Activated naive CD4-positive, alpha-beta T cell treated with anti-CD3 and anti-CD28 coated beads, Interleukin-2, amount 50 U/mL, for 24 hours (primary cell): ENCODE measurements around the gene DMKN.
A peak's percentile ranks its signal among the peaks of the same experiment; 100 is the strongest.
"Not testable (repeated sequence)": the region's sequence is repeated elsewhere in the genome, so short reads cannot be mapped to it uniquely, and the experiment has no call there.

Experiments used
- H3K27ac Mint-ChIP-seq: one replicate; pipeline ENCODE4 v1.8.0; 2021; ENCODE audit warnings: mild to moderate bottlenecking, mixed read lengths
- H3K27me3 Mint-ChIP-seq: one replicate; pipeline ENCODE4 v1.8.0; 2021; ENCODE audit warnings: mixed read lengths
- H3K36me3 Mint-ChIP-seq: one replicate; pipeline ENCODE4 v1.8.0; 2021; ENCODE audit warnings: mixed read lengths
- H3K4me1 Mint-ChIP-seq: one replicate; pipeline ENCODE4 v1.8.0; 2021; ENCODE audit warnings: mixed read lengths
- H3K4me3 Mint-ChIP-seq: one replicate; pipeline ENCODE4 v1.8.0; 2021; ENCODE audit warnings: mild to moderate bottlenecking, mixed read lengths
- H3K9me3 Mint-ChIP-seq: one replicate; pipeline ENCODE4 v1.8.0; 2021; ENCODE audit warnings: mixed read lengths

Gene DMKN

GRCh38 chr19:35471075-35471474 lies 42.4 kb downstream of the DMKN start:
- H3K4me1 Mint-ChIP-seq, H3K9me3 Mint-ChIP-seq, H3K36me3 Mint-ChIP-seq, H3K4me3 Mint-ChIP-seq, H3K27me3 Mint-ChIP-seq, H3K27ac Mint-ChIP-seq: not testable (repeated sequence)

DNA sequence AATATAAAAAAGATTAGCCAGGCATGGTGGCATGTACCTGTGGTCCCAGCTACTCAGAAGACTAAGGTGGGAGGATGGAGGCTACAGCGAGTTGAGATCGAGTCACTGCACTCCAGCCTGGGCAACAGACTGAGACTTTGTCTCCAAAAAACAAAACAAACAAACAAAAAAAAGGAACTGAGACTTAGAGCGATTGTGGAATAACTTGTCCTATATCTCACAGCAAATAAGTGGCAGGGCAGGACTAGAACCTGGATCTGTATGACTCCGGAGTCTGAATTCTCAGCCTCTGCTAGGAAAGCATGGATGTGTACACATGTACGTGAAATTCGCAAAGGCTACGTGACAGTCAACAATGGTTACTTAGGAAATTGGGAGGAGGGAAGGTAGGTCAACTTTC lies 43.3 kb downstream of the DMKN start:
- no peak overlapping the region for H3K4me3 Mint-ChIP-seq
- H3K27ac Mint-ChIP-seq, result peak overlapping the region; percentile 35
- no peaks in the 10 kb centered on the region for H3K36me3 Mint-ChIP-seq
- H3K4me1 Mint-ChIP-seq, result no peaks in the 10 kb centered on the region
- no peaks in the 10 kb centered on the region for H3K9me3 Mint-ChIP-seq
- H3K27me3 Mint-ChIP-seq, result no peaks in the 10 kb centered on the region

DNA sequence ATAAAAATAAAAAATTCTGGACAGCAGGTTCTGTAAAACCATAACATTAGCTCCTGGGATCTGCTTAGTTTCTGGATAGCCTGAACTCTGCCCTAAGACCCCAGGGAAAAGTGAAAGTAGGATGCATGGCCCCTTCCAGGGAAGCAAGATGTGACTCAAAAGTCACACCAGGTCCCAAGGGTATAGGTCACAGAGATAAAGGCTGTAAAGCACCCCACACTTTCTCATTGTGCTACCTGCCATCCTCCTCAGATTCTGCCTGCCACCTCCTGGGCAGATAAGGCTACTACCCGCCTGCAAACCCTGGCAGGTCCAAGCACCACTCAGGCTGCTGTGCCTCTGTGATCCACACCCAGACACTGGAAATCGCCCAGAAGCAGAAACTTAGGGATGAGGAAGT lies 44.8 kb downstream of the DMKN start:
- no peaks in the 10 kb centered on the region for H3K36me3 Mint-ChIP-seq
- H3K27me3 Mint-ChIP-seq, result no peaks in the 10 kb centered on the region
- H3K9me3 Mint-ChIP-seq, result no peaks in the 10 kb centered on the region
- peaks cover 5% of the 10 kb centered on the region for H3K4me1 Mint-ChIP-seq
- H3K4me3 Mint-ChIP-seq, result no peak overlapping the region
- no peak overlapping the region for H3K27ac Mint-ChIP-seq

DNA sequence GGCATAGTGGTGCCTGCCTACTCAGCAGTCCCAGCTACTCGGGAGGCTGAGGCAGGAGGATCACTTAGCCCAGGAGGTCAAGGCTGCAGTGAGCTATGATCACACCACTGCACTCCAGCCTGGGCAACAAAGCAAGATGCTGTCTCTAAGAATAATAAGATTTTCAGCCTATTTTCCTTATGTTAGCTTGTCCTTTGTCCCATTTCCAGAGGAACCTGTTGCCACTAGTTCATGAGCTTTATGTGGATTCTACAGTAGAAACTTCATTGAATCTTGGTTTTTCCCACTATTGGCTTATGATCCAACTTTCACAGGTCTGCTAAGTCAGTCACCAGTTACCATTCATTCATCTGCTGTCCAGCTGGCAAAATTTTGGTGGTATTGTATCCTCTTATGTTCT lies 47.2 kb downstream of the DMKN start:
- H3K4me1 Mint-ChIP-seq, result peaks cover 21% of the 10 kb centered on the region
- no peaks in the 10 kb centered on the region for H3K27me3 Mint-ChIP-seq
- no peak overlapping the region for H3K27ac Mint-ChIP-seq
- H3K4me3 Mint-ChIP-seq, result no peak overlapping the region
- no peaks in the 10 kb centered on the region for H3K9me3 Mint-ChIP-seq
- no peaks in the 10 kb centered on the region for H3K36me3 Mint-ChIP-seq

GRCh38 chr19:35462956-35463355 lies 50.5 kb downstream of the DMKN start:
- H3K4me1 Mint-ChIP-seq, result peaks cover 26% of the 10 kb centered on the region
- peak overlapping the region; percentile 66 for H3K4me3 Mint-ChIP-seq
- H3K27me3 Mint-ChIP-seq, H3K36me3 Mint-ChIP-seq, H3K9me3 Mint-ChIP-seq: not testable (repeated sequence)
- H3K27ac Mint-ChIP-seq, result peak overlapping the region; percentile 66

- no peaks in the 10 kb centered on the region for H3K36me3 Mint-ChIP-seq
Observed at GRCh38 chr19:35462476-35462953, 50.9 kb downstream of the DMKN start.

GRCh38 chr19:35461788-35462187 lies 51.7 kb downstream of the DMKN start:
- not testable (repeated sequence) for H3K36me3 Mint-ChIP-seq, H3K27me3 Mint-ChIP-seq, H3K27ac Mint-ChIP-seq, H3K4me3 Mint-ChIP-seq, H3K9me3 Mint-ChIP-seq
- H3K4me1 Mint-ChIP-seq, result peaks cover 26% of the 10 kb centered on the region

More at GRCh38 chr19:35462476-35462953, 50.9 kb downstream of the DMKN start:
- Mint-ChIP-seq H3K27me3 (no peaks in the 10 kb centered on the region), H3K27ac (peak overlapping the region; percentile 66), H3K9me3 (no peaks in the 10 kb centered on the region), H3K4me1 (peaks cover 26% of the 10 kb centered on the region), H3K4me3 (peak overlapping the region; percentile 66)

DNA sequence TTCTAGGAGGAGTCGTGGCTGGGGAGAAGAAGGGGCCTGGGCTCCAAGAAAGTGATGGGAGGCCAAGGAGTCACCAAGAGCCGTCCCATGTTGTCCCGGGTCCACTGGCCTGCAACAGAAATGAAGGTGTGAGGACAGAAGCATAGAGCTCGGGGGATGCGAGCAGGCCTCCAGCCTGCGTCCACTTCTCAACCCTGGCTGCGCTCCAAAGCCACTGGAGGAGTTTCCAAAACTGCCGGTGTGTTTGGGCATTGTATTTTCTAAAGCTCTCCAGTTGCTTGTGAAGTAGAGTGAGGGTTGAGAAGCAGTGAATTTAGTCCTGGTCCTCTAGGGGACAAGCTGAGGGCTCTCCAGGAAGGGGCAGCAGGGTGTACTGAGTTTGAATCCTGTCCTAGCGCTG lies 52.4 kb downstream of the DMKN start:
- H3K4me1 Mint-ChIP-seq, result peaks cover 26% of the 10 kb centered on the region
- H3K4me3 Mint-ChIP-seq, result no peak overlapping the region
- H3K9me3 Mint-ChIP-seq, result no peaks in the 10 kb centered on the region
- H3K27ac Mint-ChIP-seq, result no peak overlapping the region
- no peaks in the 10 kb centered on the region for H3K36me3 Mint-ChIP-seq
- H3K27me3 Mint-ChIP-seq, result no peaks in the 10 kb centered on the region

DNA sequence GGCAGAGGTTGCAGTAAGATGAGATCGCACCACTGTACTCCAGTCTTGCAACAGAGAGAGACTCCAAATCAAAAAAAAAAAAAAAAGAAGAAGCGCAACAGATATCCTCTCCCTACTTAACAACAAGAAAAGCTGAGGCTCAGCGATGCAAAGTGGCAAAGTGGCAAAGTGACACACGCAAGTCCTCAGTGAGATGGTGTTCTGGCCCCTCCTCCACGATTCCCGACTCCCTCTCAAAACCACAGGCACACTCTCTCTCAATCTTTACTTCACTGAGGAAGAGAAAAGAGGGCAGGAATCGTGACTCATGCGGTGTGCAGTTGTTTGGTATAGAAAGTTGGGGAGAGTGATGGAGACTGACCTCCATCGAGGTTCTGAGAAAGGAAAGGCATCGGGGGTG lies 52.8 kb downstream of the DMKN start:
- Mint-ChIP-seq H3K9me3 (no peaks in the 10 kb centered on the region), H3K4me3 (no peak overlapping the region), H3K36me3 (no peaks in the 10 kb centered on the region), H3K27me3 (no peaks in the 10 kb centered on the region), H3K27ac (peak overlapping the region; percentile 13), H3K4me1 (peaks cover 31% of the 10 kb centered on the region)

DNA sequence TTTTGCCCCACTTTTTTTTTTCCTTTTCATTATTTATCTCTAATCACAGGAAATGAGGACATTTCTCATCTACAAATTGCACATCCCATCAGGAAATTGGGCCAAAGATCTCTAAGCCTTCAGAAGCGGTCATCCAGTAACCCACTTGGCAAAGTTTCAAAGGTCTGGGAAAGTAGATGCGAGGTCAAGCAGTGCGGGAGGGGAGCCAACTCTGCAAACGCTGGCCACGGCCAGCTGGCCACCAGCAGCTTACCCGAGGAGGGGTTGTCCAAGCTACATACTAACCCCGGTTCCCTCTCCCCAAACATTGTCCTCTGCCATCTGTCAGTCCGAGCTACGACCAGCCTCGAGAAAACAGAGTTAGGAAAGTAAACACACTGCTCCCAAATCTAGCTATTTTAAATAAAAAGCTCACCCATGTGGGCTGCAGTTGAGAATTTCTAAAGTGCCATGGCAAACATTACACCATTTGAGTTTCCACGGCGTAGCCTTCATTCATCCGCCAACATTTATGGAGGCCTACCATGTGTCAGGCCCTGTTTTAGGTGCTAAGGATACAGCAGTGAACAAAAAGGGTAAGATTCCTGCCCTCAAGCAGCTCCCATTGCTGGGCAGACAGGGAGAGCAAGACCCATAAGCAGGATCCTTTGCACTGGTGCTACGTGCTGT lies 53.9 kb downstream of the DMKN start:
- no peaks in the 10 kb centered on the region for H3K27me3 Mint-ChIP-seq
- no peaks in the 10 kb centered on the region for H3K36me3 Mint-ChIP-seq
- H3K4me3 Mint-ChIP-seq, result no peak overlapping the region
- H3K27ac Mint-ChIP-seq, result no peak overlapping the region
- no peaks in the 10 kb centered on the region for H3K9me3 Mint-ChIP-seq
- H3K4me1 Mint-ChIP-seq, result peaks cover 32% of the 10 kb centered on the region

GRCh38 chr19:35458731-35459391 lies 54.6 kb downstream of the DMKN start:
- peaks cover 29% of the 10 kb centered on the region for H3K4me1 Mint-ChIP-seq
- no peak overlapping the region for H3K27ac Mint-ChIP-seq
- no peaks in the 10 kb centered on the region for H3K27me3 Mint-ChIP-seq
- H3K9me3 Mint-ChIP-seq, result no peaks in the 10 kb centered on the region
- H3K36me3 Mint-ChIP-seq, result no peaks in the 10 kb centered on the region
- no peak overlapping the region for H3K4me3 Mint-ChIP-seq

DNA sequence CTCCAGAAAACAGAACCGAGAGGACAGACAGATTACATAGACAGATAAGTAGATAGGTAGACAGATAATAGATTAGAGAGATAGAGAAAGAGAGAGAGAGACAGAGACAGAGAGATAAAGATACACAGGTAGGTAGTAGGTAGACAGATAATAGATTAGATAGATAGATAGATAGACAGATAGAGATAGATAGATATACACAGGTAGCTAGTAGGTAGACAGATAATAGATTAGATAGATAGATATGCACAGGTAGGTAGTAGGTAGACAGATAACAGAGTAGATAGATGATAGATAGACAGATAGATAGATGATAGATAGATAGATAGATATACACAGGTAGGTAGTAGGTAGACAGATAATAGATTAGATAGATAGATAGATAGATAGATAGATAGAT lies 55.3 kb downstream of the DMKN start:
- Mint-ChIP-seq H3K9me3 (no peaks in the 10 kb centered on the region), H3K4me1 (peaks cover 24% of the 10 kb centered on the region), H3K4me3 (no peak overlapping the region), H3K36me3 (no peaks in the 10 kb centered on the region), H3K27me3 (no peaks in the 10 kb centered on the region), H3K27ac (no peak overlapping the region)

- peaks cover 19% of the 10 kb centered on the region for H3K4me1 Mint-ChIP-seq
- H3K27me3 Mint-ChIP-seq, result no peaks in the 10 kb centered on the region
- H3K36me3 Mint-ChIP-seq, result no peaks in the 10 kb centered on the region
- no peaks in the 10 kb centered on the region for H3K9me3 Mint-ChIP-seq
- H3K4me3 Mint-ChIP-seq, result no peak overlapping the region
- no peak overlapping the region for H3K27ac Mint-ChIP-seq
Observed at GRCh38 chr19:35457173-35457572, 56.3 kb downstream of the DMKN start.

GRCh38 chr19:35455616-35456201 lies 57.7 kb downstream of the DMKN start:
- H3K4me3 Mint-ChIP-seq, result no peak overlapping the region
- no peaks in the 10 kb centered on the region for H3K9me3 Mint-ChIP-seq
- no peaks in the 10 kb centered on the region for H3K36me3 Mint-ChIP-seq

GRCh38 chr19:35454663-35455062 lies 58.8 kb downstream of the DMKN start:
- no peak overlapping the region for H3K27ac Mint-ChIP-seq
- no peaks in the 10 kb centered on the region for H3K36me3 Mint-ChIP-seq
- peaks cover 24% of the 10 kb centered on the region for H3K4me1 Mint-ChIP-seq
- H3K27me3 Mint-ChIP-seq, result peaks cover 1% of the 10 kb centered on the region
- H3K9me3 Mint-ChIP-seq, result no peaks in the 10 kb centered on the region
- H3K4me3 Mint-ChIP-seq, result no peak overlapping the region

More at GRCh38 chr19:35455616-35456201, 57.7 kb downstream of the DMKN start:
- H3K27me3 Mint-ChIP-seq, result no peaks in the 10 kb centered on the region
- no peak overlapping the region for H3K27ac Mint-ChIP-seq
- H3K4me1 Mint-ChIP-seq, result peaks cover 26% of the 10 kb centered on the region

GRCh38 chr19:35451338-35452096 lies 61.9 kb downstream of the DMKN start:
- Mint-ChIP-seq H3K4me3 (no peak overlapping the region), H3K27me3 (peaks cover 4% of the 10 kb centered on the region), H3K36me3 (no peaks in the 10 kb centered on the region), H3K4me1 (peaks cover 32% of the 10 kb centered on the region), H3K9me3 (no peaks in the 10 kb centered on the region), H3K27ac (peak overlapping the region; percentile 33)
